Chondrocyte (in vitro differentiated cells): ENCODE data around the gene RAD51B. TPM values are rescaled to one million over a fixed set of nuclear protein-coding genes. Genes with fewer than 3 reads are reported as not detected.

Source experiments
- DNase-seq: peaks from one replicate; pipeline ENCODE4 v3.0.0; 2021; ENCODE audit warnings: mixed read lengths, low spot score
- H3K27ac Mint-ChIP-seq: one replicate; pipeline ENCODE4 v1.8.0; 2021; ENCODE audit warnings: mild to moderate bottlenecking, moderate library complexity, mixed read lengths; ENCODE audit not compliant: unreplicated experiment
- H3K27me3 Mint-ChIP-seq: 2 replicates; pipeline ENCODE4 v1.8.0; 2021; ENCODE audit warnings: low read depth, mixed read lengths
- H3K36me3 Mint-ChIP-seq: 2 replicates; pipeline ENCODE4 v1.8.0; 2021; ENCODE audit warnings: low read depth, mixed read lengths
- H3K4me1 Mint-ChIP-seq: 2 replicates; pipeline ENCODE4 v1.8.0; 2021; ENCODE audit warnings: low read depth, mild to moderate bottlenecking, mixed read lengths
- H3K4me3 Mint-ChIP-seq: one replicate; pipeline ENCODE4 v1.8.0; 2021; ENCODE audit warnings: mild to moderate bottlenecking, moderate library complexity, mixed read lengths; ENCODE audit not compliant: unreplicated experiment
- H3K9me3 Mint-ChIP-seq: 2 replicates; pipeline ENCODE4 v1.8.0; 2021; ENCODE audit warnings: low read depth, mixed read lengths
- CTCF ChIP-seq: fragments of 200-600 bp; sonication (generic); IDR thresholded peaks from 2 replicates; pipeline ENCODE4 v1.5.0; 2021; ENCODE audit warnings: antibody characterized with exemption, mild to moderate bottlenecking, moderate library complexity
- total RNA-seq: library from RNA; stranded (reverse); gene quantifications from 3 replicates; pipeline ENCODE4 v1.2.1, GENCODE V29; 2021

Gene RAD51B
- total RNA-seq, 1 donor from 2014 or later: 8.2 TPM

DNA sequence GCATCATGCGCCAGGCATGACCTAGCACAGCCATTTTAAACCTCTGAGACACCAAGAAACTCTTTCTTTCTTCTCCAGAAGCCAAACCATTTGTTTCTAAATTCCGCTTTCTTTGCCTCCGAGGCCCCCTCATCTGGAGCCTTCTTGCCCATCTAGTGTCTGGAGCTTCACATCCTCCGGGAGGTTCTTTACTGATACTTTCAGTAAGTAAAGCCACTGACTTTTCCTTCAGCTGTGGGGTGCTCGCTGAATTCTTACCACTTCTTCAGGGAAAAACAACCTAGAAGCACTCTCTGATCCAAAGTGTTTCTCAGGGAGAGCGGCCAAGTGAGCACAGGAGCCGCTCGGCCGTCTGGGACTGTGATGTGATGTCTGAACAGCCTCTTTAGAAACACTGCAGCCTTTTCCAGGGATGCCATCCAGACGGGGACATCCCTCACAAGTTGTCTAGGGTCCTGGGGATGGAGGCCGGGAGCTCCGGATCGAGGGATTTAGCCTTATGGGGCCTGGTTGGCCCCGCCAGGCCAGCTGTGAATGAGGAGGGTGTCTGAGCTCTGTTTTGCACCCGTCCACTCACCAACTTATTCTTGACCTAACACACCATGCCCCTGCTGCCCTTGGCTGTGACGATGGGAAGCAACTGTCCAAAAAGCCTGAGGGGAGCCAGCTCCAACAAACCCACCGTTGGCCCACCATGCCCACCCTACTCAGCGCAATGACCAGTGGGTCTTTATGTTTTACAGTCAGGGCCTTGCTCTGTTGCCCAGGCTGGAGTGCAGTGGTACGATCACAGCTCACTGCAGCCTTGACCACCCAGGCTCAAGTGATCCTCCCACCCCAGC is 812.7 kb downstream of the RAD51B start:
- no peaks in the 10 kb centered on the region for H3K27me3 Mint-ChIP-seq
- H3K4me3 Mint-ChIP-seq: no peak overlapping the region
- DNase-seq: no peak
- H3K9me3 Mint-ChIP-seq: no peaks in the 10 kb centered on the region
- H3K36me3 Mint-ChIP-seq: no peaks in the 10 kb centered on the region
- peaks cover 21% of the 10 kb centered on the region for H3K4me1 Mint-ChIP-seq
- no peak for TF ChIP-seq CTCF
- H3K27ac Mint-ChIP-seq: no peak overlapping the region

DNA sequence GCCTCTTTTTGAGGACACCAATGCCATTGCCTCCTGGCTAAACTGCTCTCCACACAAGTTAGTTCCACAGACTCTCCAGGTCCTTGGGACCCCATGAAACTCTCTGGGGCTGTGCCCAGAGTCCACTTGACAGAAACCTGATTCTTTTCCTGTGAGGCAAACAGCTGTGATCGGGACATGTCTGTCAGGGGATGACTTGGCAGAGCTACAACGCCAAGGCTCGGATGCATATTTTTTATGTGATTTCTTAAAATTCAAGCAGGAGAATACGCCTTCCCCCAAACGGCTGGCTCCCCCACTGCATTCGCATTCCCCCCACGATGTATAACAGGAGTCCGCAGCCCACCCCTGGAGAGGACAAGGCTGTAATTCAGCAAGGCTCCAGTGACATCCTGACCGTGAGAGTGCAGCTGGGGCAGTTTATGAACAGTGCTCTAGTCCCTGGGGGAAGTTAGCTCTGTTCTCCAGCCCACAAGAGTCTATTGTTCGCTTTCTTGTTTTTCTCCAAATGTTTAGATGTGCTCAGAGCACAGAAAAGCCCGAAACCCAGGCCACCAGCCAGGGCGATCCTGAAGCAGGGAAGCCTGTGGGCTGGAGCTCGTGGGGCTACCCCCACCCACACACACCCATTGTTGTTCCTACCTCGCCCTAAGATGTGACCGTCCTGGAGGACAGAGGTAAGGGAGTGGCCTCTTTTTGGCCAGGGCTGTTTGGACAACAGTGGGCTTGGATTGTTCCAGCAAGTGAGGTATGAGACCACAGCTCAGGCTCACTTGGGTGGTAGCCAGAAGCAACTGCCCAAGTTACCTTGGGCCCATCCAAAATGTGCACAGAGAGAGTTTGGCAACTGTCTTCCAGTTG is 813.8 kb downstream of the RAD51B start:
- Mint-ChIP-seq H3K4me1 (peaks cover 20% of the 10 kb centered on the region), H3K9me3 (no peaks in the 10 kb centered on the region), H3K27ac (peak overlapping the region; percentile 84), H3K27me3 (no peaks in the 10 kb centered on the region), H3K36me3 (no peaks in the 10 kb centered on the region), H3K4me3 (no peak overlapping the region)
- no peak for TF ChIP-seq CTCF
- no peak for DNase-seq

DNA sequence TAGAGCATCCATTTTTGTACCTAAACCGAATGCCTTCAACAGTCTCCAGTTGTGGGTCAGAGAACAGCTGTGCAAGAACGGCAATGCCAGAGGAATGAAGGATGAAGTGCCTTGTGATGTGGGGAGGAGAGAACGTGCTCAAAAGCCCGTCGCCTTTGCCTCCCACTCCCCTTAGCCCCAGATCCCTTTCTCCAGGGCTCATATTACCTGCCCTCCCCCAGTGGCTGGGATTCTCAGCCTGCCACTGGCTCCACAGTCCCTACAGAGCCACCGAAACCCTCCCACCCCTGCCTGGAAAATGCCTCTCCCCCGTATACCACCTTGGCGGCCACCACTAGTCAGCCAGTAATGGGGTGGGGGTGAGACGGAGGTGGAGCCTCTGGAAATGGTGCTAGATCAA is 814.8 kb downstream of the RAD51B start:
- H3K27me3 Mint-ChIP-seq: no peaks in the 10 kb centered on the region
- TF ChIP-seq CTCF: no peak
- peaks cover 13% of the 10 kb centered on the region for H3K4me1 Mint-ChIP-seq
- no peaks in the 10 kb centered on the region for H3K36me3 Mint-ChIP-seq
- no peak for DNase-seq
- no peak overlapping the region for H3K4me3 Mint-ChIP-seq
- no peaks in the 10 kb centered on the region for H3K9me3 Mint-ChIP-seq
- H3K27ac Mint-ChIP-seq: no peak overlapping the region

GRCh38 chr14:68634874-68635595 is 815.5 kb downstream of the RAD51B start:
- no peak for DNase-seq
- no peak for TF ChIP-seq CTCF
- no peak overlapping the region for H3K4me3 Mint-ChIP-seq
- no peaks in the 10 kb centered on the region for H3K36me3 Mint-ChIP-seq
- H3K9me3 Mint-ChIP-seq: no peaks in the 10 kb centered on the region
- H3K27me3 Mint-ChIP-seq: no peaks in the 10 kb centered on the region
- H3K4me1 Mint-ChIP-seq: peaks cover 13% of the 10 kb centered on the region
- no peak overlapping the region for H3K27ac Mint-ChIP-seq

DNA sequence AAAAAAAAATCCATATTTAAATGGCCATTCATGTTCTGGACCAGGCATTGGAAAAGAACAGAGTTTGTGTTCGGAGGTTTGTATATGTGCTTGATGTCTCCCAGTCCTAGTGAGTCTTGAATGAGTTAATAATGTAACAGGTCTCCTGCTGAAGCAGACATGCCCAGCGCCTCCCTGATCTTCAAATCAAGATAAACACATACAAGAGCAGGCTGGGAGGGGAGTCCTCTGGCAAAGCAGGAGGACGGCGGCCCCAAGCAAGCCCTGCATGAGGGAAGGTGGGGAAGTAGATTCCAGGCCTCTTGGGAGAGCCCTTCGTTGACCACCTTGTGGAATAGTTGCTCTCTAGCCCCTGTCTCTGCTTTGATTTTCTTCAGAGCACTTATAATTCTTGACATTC is 817.0 kb downstream of the RAD51B start:
- Mint-ChIP-seq H3K27me3 (no peaks in the 10 kb centered on the region), H3K36me3 (no peaks in the 10 kb centered on the region), H3K27ac (no peak overlapping the region), H3K9me3 (peaks cover 13% of the 10 kb centered on the region), H3K4me1 (peaks cover 13% of the 10 kb centered on the region), H3K4me3 (no peak overlapping the region)
- no peak for DNase-seq
- TF ChIP-seq CTCF: no peak
